ENCODE data around the gene CSRP3. TPM values are rescaled to one million over a fixed set of nuclear protein-coding genes. Genes with fewer than 3 reads are reported as not detected.
A peak's percentile ranks its signal among the peaks of the same experiment; 100 is the strongest.

Gene CSRP3
- total and polyA plus RNA-seq, 9 of the 15 experiments (the other 6 are each of a cell fraction or from before 2014, with no cell fraction given): 0.14 TPM; not detected in 8

GRCh38 chr11:19134004-19134403, 67.8 kb downstream of the CSRP3 start:
- in situ Hi-C loops (cut with MboI) (no loop called here), intact Hi-C loops (cut with micrococcal nuclease) (no loop called here)
- no TSS peak for BruUV-seq (replicated peaks)
- DNase-seq (ENCODE audit: extremely low read depth in 1 of 4, low spot score in 3 of 4): no peak
- H3K27ac ChIP-seq (ENCODE audit: extremely low read depth, low read depth, low read length): no peak overlapping the region
- H3K27me3 ChIP-seq (ENCODE audit: control insufficient read depth in 2 of 2, insufficient read depth in 2 of 2, low read length in 2 of 2): no peaks in the 10 kb centered on the region
- H3K9ac ChIP-seq (ENCODE audit: insufficient read depth in 1 of 2, low read depth in 2 of 2, low read length in 2 of 2): no peak overlapping the region
- ChIA-PET POLR2A (no interaction called here), CTCF (ENCODE audit: low intra/inter-chr PET ratio) (no interaction called here)
- H4K20me1 ChIP-seq (replicated peaks; ENCODE audit: control insufficient read depth, insufficient read depth, low read length): no peaks in the 10 kb centered on the region
- no peak overlapping the region for H2AFZ ChIP-seq (ENCODE audit: low read depth, low read length)
- ATAC-seq: no peak
- no peaks in the 10 kb centered on the region for H3K79me2 ChIP-seq (ENCODE audit: control insufficient read depth, insufficient read depth, low read length)
- no peaks in the 10 kb centered on the region; the same call in none of the 2 replicates for H3K9me3 ChIP-seq (replicated peaks; ENCODE audit: control insufficient read depth, insufficient read depth, low read depth, low read length)
- H3K4me1 ChIP-seq (replicated peaks in 1 of 2; ENCODE audit: control insufficient read depth in 2 of 2, insufficient read depth in 2 of 2, low read length in 2 of 2): no peaks in the 10 kb centered on the region
- no peak for FAIRE-seq
- no peaks in the 10 kb centered on the region for H3K9me1 ChIP-seq (ENCODE audit: control insufficient read depth, insufficient read depth, low read length)
- H3K4me2 ChIP-seq (ENCODE audit: insufficient read depth, low read length): no peak overlapping the region
- 100% methylated on average over 1 of the region's 1 CpG for WGBS (ENCODE audit: insufficient coverage, low coverage, missing lambda C conversion rate)
- H3K36me3 ChIP-seq (ENCODE audit: control insufficient read depth, insufficient read depth, low read length): peaks cover 3% of the 10 kb centered on the region; the same call in 1 of the 3 replicates
- no peak overlapping the region for H3K4me3 ChIP-seq
- TF ChIP-seq ETV5 (CRISPR knock-in tag; IDR thresholded peaks at IDR 0.05; ENCODE audit: low read depth): no peak
- TF ChIP-seq C11orf30 (IDR thresholded peaks at IDR 0.05; ENCODE audit: low read depth): peak; percentile 34
- no peak for TF ChIP-seq SOX6 (IDR thresholded peaks at IDR 0.05)
- no peak for TF ChIP-seq JUNB (CRISPR knock-in tag; conservative IDR thresholded peaks at IDR 0.05)
- TF ChIP-seq ZNF224 (CRISPR knock-in tag; IDR thresholded peaks at IDR 0.05): no peak
- TF ChIP-seq ELF1 (tag; IDR thresholded peaks at IDR 0.05): no peak
- peak; percentile 66 for TF ChIP-seq ZNF316 (IDR thresholded peaks at IDR 0.05)
- 0 out of 2 replicates have a peak, but pooled peaks have one; percentile 26 for TF ChIP-seq MAFF (IDR thresholded peaks at IDR 0.05; ENCODE audit: low read length)
- TF ChIP-seq ZFP1 (CRISPR knock-in tag; IDR thresholded peaks at IDR 0.05): no peak
- TF ChIP-seq IRF2 (CRISPR knock-in tag; IDR thresholded peaks at IDR 0.05): no peak
- TF ChIP-seq CHD1 (IDR thresholded peaks at IDR 0.05; ENCODE audit: low read length): no peak
- no peak for TF ChIP-seq ZNF740 (CRISPR knock-in tag; IDR thresholded peaks at IDR 0.05)
- TF ChIP-seq ZNF740 (tag; IDR thresholded peaks at IDR 0.05): no peak
- TF ChIP-seq ZNF282 (CRISPR knock-in tag; IDR thresholded peaks at IDR 0.05): no peak
- TF ChIP-seq ZNF23 (CRISPR knock-in tag; IDR thresholded peaks at IDR 0.05): no peak
- TF ChIP-seq MAFK (IDR thresholded peaks at IDR 0.05; ENCODE audit: low read length): peak; percentile 47; the same call in 1 of the 2 replicates
- no peak for TF ChIP-seq SMAD2 (IDR thresholded peaks at IDR 0.05; ENCODE audit: low read depth, low read length)
- TF ChIP-seq FOXK1 (CRISPR knock-in tag; IDR thresholded peaks at IDR 0.05; ENCODE audit: borderline replicate concordance): no peak
